ENCODE data around the gene RAD51.

DNA sequence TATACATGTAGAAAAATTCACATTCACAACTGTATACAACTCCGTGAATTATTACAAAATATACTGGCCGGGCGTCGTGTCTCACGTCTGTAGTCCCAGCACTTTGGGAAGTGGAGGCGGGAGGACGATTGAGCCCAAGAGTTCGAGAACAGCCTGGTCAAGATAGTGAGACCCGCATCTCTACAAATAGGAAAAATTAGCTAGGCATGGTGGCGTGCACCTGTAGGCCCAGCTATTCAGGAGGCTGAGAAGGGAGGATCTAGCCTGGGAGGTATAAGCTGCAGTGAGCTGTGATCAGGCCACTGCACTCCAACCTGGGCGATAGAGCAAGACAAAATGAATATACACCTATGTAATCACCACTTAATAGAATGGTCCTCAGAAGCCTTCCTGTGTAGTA is 1.3 kb downstream of the RAD51 start:
- TF ChIP-seq, protein P1, sequence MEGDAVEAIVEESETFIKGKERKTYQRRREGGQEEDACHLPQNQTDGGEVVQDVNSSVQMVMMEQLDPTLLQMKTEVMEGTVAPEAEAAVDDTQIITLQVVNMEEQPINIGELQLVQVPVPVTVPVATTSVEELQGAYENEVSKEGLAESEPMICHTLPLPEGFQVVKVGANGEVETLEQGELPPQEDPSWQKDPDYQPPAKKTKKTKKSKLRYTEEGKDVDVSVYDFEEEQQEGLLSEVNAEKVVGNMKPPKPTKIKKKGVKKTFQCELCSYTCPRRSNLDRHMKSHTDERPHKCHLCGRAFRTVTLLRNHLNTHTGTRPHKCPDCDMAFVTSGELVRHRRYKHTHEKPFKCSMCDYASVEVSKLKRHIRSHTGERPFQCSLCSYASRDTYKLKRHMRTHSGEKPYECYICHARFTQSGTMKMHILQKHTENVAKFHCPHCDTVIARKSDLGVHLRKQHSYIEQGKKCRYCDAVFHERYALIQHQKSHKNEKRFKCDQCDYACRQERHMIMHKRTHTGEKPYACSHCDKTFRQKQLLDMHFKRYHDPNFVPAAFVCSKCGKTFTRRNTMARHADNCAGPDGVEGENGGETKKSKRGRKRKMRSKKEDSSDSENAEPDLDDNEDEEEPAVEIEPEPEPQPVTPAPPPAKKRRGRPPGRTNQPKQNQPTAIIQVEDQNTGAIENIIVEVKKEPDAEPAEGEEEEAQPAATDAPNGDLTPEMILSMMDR (IDR thresholded peaks at IDR 0.05), result no peak
- no peak for TF ChIP-seq POLR2A (IDR thresholded peaks at IDR 0.05)
- TF ChIP-seq POLR2AphosphoS5 (IDR thresholded peaks at IDR 0.05), result no peak
